ENCODE results near the gene C12orf60. TPM values are rescaled to one million over a fixed set of nuclear protein-coding genes. Genes with fewer than 3 reads are reported as not detected.

The C12orf60 gene
- total RNA-seq, 1 donor = 0.27 TPM

DNA sequence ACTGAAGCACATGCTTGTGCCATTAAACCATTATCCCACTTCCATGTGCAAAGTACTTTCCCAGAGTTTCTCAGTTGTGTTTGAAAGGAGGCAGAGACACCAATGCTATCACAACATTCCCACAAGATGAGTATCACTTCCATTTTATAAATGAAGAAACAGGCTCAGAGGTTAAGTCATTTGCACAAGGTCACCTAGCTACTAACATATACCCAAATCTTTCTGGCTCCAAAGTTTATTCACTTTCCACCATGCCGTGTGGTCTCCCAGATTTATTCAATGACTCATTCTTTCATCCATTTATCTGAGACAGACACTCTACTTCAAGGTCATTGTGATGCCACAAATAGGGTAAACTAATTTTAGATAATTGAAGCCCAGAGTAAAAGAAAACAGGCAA is 30.5 kb downstream of the C12orf60 start:
- DNase-seq (ENCODE audit: low read depth in 2 of 3, low spot score in 2 of 3) = no peak

DNA sequence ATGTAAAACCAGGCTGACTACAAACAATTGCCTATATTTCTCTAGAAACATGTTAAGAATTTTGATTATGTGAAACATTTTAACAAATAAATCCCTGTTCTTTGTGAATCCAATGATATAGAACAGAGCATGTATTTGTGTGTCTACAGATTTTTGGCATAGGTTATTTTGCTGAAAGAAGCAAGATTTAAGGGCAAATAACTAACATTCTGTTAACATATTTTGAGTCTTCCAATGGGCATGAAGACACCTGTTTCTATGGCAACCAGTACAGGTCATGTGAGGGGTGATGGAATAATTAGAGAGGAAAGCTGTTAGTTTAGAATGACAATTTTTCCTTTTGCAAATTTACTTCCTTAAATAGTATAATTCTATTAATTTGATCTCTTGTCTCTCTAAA is 31.0 kb downstream of the C12orf60 start:
- no peak for DNase-seq (ENCODE audit: low read depth in 2 of 3, low spot score in 2 of 3)

DNA sequence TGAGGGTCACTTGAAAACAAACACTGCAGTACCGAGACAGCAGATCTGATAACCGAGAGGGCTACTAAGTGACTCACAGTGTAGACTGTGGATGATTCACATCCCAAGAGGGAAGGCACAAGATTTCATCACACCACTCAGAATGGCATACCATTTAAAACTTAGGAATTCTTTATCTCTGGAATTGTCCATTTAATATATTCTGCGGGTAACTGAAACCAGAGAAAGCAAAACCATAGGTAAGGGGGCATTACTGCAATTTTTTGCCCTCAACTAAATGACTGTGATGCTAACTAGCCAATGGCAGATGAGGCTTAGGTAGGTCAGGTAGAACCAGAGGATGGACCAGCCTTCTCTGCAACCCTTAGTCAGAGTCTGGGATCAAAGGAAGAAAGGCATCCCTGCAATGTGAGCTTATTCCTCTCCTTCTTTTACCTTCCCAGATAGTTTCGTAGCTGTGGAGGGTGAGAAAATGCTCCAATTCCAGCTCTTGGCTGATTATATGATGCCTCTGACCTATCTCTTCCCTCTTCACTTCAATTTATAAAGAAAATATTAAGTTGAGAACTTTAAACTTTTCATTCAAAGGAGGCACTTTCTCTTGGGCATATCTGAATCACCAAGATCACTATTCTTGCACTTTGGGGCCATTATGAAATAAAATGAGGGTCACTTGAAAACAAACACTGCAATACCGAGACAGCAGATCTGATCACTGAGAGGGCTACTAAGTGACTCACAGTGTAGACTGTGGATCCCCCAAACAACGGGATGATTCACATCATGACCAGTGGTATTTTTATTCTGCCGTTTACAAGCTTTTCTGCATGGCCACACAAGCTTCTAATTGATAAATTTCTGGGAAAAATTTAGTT is 33.1 kb downstream of the C12orf60 start:
- no peak for DNase-seq (ENCODE audit: low read depth in 2 of 3, low spot score in 2 of 3)

DNA sequence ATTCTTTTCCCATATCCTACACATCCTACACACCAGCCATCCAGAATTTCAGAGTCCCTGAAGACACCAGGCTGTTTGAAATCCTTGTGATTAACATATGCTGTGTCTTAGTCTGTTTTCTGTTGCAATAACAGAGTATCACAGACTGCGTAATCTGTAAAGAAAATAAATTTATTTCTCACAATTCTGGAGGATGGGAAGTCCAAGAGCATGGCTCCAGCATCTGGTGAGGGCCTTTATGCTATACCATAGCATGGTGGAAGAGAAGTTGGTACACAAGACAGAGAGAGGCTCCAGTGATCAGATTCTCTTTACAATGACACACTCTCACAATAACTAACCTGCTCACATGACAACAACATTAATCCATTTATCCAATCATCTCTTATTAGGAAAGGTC is 35.8 kb downstream of the C12orf60 start:
- DNase-seq (ENCODE audit: low read depth in 2 of 3, low spot score in 2 of 3) = no peak

DNA sequence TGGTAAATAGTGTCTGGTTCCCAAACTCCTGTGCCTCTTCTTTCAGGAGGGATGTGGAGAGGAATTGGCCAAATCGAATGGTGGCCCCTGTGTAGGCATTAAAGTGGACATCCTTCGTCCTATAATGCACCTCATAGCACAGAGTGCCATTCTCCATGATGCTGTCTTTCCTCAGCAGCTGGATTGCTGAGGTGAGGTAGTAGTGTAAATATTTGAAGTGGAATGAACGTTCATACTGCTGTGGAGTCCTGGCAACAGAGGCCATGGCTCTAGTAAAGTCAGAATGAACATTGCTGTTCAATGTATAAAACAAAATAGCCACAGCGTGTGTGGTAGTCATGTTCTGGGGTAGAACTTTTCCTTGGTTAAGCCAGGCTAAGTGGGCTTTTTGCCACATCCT is 37.1 kb downstream of the C12orf60 start:
- no peak for DNase-seq (ENCODE audit: low read depth in 2 of 3, low spot score in 2 of 3)

DNA sequence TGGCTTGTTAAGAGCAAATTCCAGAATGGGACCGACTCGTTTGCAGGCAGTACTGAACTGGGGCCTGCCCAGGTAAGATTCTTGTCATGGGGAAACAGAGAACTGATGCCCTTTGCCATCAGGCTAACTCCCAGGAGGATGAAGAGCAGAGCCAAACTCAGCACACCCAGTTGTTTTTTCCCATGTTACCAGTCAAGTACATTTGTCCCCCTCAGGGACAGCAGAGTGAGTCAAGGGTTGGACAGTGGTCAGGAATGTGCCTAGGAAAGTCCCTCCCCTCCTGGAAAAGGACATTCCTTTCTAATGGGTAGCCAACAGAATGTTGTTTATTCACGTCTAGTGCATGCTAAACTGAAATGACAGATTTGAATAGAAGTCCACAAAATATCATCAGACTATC is 38.3 kb downstream of the C12orf60 start:
- DNase-seq (ENCODE audit: low read depth in 2 of 3, low spot score in 2 of 3) = no peak

DNA sequence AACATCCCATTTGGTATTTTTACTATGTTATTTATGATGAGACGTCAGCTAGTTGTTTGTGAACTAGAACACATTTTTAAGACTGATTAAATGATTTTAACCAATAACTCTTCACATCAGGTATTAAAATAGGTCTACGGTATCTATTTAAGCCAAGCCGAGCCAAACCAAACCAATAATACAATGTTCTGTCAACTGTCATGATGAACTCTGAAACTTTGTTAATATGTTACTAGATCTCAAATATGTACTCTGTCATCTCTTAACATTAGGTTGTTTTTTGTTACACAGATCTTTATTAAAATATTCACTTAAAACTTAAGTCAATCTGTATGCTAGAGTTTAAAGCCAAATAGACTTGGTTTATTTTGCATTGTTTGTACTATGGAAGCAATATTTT is 38.8 kb downstream of the C12orf60 start:
- DNase-seq (ENCODE audit: low read depth in 2 of 3, low spot score in 2 of 3) = no peak

DNA sequence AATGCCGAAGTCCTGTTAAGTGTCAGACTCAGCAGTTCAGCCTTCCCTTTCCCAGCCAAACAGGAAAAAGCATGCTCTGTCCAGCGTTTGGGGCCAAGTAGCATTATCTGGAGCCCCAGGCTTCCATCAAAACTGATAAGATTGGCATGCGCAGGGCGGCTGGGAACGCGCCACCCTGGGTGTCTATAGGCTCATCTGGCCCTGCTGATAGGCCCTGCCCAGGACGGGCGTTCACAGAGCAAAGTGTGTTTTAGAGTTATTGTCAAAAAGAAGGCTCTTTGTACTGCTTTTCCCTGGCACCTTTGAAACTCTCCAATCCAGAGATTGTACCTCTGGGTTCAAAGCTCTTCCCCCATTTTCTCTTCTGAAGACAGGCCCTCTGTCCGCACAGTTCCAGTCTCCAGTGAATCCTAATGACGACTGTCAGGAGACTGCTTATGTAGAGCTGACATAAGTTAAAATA is 40.0 kb downstream of the C12orf60 start, which contains the start of gene ART4:
Gene ART4, minus strand, starts transcription at position 102 of the 463 bp plus-strand sequence. CDS start 413 bp downstream, outside the sequence.
- DNase-seq (ENCODE audit: low read depth in 2 of 3, low spot score in 2 of 3) = no peak

DNA sequence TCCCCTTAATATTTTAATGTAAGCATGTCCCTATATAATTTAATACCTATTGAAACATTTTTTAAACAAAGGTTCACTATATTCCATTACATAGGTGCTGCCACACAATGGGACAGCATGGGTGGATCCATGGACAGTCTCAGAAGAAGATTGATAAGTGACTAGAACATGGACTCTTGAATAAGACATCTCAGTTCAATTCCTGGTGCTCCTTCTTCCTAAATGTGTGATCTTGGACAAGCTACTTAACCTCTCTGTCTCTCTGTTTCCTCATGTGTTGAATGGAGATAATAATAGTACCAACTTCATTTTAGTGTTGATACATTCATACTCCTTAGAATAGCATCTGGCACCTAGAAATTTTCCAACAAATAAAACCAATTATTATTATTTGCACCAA is 40.9 kb downstream of the C12orf60 start:
- DNase-seq (ENCODE audit: low read depth in 2 of 3, low spot score in 2 of 3) = no peak

DNA sequence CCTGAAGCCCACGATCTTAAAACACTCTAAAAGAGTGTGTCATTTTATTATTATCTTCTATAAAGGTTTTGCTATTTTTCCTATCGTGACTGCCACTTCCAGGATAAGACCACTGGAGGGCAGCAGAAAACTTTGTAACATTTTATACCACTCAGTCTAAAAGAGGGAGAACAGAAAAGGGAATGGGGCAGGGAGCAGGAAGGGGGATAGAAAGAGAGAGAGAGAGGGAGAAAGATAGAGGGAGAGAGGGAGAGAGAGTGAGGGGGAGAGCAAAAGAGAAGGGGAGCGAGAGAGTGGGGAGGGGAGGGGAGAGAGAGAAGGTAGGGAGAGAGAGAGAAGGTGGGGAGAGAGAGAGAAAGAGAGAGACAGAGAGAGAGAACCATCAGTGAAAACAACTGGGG is 41.9 kb downstream of the C12orf60 start:
- peak; percentile 29 to 77 (median 42) for DNase-seq (ENCODE audit: low read depth in 2 of 3, low spot score in 2 of 3)

DNA sequence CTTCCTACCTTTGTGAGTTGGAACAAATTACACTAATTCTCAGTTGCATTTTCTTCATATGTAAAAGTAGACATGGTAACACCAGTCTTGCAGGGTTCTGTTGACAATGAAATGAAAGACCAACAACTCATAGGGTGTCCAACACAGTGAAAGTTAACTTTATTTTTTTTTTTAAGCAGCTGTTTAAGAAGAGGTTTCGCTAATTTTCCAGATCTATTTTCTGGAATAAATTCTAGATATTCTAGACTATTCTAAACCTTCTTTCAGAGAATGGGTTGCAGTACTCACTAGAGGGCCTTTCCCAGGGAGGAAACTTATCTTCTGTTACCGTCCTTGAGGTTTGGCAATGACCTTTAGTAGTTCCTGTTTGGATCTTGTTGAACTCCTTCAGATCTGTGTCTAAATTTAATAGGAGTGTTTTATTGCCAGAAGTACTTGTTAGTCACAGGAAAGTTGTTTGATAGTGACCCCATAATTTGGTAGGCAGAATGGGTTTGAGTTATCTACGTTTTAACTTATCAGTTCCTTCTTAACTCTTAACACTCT is 42.6 kb downstream of the C12orf60 start:
- DNase-seq (ENCODE audit: low read depth in 2 of 3, low spot score in 2 of 3) = peak in 1 of 3 donors; percentile 21

DNA sequence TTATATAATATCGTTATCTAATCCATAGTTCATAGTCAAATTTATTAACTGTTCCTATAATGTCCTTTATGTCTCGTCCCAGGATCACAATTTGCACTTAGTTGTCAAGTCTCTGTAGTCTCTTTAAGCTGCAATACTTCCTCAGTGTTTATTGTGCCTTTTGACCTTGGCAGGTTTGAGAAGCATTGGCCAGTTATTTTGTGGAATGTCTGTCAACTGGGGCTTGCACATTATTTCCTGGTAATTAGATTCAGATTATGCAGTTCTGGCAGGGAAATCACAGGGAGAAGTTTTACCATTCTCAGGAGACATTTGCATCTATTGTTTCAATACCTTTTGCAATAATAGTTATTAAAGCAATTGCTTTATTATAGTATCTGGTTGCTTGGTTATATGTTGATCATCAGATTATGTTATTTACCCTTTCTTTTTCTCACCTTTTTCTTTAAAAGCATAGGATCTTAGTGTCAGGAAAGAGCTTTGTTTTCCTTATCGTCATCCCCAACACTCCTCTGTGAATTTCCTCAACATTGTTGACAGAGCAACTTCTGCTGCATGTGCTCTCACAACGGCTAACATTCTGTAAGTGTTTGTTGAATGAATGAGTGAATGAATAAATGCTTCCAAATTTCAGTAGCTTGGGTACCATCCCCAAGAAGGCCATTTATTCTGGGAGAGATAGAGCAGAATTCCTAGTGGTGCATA is 43.6 kb downstream of the C12orf60 start:
- no peak for DNase-seq (ENCODE audit: low read depth in 2 of 3, low spot score in 2 of 3)

DNA sequence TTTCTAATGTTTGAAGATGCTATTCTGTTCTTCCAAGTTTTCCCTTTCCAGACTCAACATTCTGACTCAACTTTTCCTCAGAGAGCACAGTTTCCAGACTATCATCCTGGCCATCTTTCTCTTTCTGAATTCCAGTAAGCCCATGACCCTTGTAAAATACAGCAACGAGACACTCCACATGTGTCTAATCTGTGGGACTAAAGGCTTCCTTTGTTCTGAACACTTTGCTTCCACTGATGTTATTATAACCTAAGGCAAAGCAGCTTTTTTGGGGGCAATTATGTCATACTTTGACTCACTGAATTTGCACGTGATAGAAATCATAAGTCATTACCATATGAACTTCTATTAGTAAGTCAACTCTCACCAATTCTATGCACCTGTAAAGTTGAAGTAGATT is 46.2 kb downstream of the C12orf60 start:
- DNase-seq (ENCODE audit: low read depth in 2 of 3, low spot score in 2 of 3) = no peak

DNA sequence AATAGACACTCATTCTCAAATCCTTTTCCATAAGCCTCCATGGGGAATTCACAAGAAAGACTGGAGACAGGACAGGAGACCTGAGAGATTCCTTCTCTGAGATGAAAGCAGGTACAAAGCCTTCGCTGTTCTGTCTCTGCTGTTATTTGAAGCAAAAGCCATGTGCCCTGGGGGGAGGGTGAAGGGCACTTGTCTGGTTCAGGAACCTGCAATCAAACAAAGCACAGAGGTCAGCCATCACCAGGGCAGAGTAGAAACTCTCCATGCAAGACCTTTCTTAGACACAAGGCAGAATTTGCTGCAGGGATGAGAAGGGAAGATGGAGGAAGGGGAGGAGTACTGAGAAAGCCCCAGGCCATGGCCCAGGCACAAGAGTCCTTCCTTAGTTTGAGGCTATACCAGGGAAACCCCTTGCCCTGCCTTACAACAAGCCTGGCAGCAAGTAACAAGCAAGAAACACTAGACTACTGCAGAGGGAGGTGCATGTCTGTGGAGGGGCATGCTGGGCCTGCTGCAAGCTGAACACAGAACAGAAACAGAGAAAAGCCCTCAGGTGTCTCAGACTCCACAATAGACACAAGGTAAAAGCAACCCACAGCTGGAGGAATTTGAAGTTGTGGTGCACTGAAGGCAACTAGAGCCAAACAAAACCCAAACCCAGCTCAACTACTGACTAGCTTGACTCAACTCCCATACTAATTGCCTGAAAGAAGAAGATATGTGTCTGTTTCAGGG is 47.6 kb downstream of the C12orf60 start:
- no peak for DNase-seq (ENCODE audit: low read depth in 2 of 3, low spot score in 2 of 3)

DNA sequence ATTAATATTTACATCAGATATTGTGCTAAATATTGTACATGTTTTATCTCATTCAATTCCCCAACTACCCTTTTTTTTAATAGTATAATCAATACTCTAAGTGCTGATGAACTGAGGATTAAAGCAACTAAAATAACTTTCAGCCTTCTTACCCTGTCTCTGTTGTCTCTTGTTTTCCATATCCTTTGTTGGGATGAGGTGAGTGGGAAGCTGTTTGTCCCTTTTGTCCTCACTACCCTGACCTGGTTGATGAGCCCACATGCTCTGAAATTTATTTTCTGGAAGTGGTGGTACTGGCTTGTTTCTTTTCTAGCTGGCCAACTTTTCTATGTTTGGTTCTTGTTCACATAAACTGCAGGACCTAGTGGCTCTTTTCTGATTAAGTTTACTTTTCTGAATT is 49.4 kb downstream of the C12orf60 start:
- no peak for DNase-seq (ENCODE audit: low read depth in 2 of 3, low spot score in 2 of 3)

DNA sequence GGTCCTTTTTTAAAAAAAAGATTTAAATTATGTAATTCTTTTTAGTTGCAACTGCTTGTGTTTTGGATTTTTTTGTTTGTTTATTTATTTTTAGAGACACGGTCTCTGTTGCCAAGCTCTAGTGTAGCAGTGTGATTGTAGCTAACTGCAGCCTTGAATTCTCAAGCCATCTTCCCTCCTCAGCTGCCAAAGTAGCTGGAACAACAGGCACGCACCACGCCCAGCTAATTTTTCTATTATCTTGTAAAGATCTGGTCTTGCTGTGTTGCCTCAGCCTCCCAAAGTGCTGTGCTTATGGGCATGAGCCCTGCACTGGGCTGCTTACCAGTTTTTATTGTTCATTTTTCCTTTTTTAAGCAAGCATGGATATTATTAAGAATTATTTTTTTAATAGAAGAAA is 50.5 kb downstream of the C12orf60 start:
- DNase-seq (ENCODE audit: low read depth in 2 of 3, low spot score in 2 of 3) = no peak

DNA sequence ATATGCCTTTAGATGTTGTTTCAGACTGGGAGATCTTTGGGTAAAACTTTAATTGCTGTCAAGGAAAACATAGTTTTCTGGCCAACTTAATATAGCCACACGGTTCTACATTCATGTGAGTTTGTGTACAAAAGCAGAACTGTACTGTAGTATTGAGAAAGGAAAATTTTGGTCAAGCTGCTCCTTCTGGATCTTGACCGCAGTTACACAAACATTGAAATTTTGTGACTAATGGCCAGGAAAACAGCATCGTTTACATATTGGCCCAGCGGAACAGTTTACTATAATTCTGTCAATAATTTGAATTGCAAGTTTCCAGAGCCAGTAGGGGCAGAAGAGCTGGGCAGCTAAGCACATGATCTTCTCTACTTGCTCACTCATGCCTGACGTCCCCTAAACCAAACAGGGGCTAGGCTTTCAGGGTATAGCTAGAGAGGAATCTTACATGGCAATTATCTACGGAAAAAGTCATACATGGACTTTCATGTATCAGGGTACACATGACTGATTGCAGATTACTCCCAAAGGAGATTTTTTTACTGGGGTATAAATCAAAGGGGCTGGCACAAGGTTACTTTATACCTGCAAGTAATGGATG is 51.2 kb downstream of the C12orf60 start:
- no peak for DNase-seq (ENCODE audit: low read depth in 2 of 3, low spot score in 2 of 3)

DNA sequence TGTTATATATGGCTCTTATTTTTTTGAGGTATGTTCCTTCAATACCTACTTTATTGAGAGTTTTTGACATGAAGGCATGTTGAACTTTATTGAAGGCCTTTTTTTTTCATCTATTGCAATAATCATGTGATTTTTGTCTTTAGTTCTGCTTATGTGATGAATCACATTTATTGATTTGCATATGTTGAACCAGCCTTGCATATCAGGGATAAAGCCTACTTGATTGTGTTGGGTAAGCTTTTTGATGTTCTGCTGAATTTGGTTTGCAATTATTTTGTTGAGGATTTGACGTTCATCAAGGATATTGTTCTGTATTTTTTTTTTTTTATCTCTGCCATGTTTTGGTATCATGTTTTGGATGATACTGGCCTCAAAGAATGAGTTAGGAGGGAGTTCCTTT is 55.0 kb downstream of the C12orf60 start:
- no peak for DNase-seq (ENCODE audit: low read depth in 2 of 3, low spot score in 2 of 3)

DNA sequence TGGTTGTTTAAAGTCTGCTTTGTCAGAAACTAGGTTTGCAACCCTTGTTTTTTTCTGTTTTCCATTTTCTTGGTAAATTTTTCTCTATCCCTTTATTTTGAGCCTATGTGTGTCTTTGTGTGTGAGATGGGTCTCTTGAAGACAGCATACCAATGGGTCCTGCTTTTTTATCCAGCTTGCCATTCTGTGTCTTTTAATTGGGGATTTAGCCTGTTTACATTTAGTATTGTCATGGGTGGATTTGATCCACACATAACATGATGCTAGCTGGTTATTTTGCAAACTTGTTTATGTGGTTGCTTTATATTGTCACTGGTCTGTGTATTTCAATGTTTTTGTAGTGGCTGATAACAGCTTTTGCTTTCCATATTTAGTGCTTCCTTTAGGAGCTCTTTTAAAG is 57.0 kb downstream of the C12orf60 start:
- no peak for DNase-seq (ENCODE audit: low read depth in 2 of 3, low spot score in 2 of 3)

DNA sequence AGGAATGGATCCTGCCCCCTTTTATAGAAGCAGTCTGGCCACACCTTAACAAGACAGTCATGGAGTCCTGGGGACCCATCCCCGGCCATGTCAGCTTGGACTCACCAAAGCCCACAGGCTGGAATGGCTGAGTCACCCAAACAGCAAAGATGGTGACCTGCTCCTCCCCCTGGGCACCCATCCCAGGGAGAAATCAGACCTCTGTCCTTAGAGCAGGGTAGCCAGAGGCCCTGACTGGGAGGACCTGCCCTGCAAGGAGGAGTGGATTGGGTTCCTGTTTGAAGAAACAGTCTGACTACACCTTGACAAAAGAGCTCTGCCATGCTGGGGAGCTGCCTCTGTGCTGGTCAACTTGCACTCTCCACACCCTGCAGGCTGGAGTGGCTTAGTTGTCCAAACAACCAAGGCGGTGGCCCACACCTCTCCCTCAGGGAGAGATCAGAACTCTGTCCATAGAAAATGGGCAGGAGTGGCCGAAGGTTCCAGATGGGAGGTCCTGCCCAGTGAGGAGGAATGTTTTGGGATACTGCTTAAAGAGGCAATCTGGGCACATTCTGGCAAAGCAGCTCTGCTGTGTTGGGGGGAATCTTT is 65.5 kb downstream of the C12orf60 start:
- no peak for DNase-seq (ENCODE audit: low read depth in 2 of 3, low spot score in 2 of 3)
